ENCODE results near the gene OR10T2. TPM values are rescaled to one million over a fixed set of nuclear protein-coding genes. Genes with fewer than 3 reads are reported as not detected.

The OR10T2 gene
- total and polyA plus RNA-seq, 7 donors: not detected

DNA sequence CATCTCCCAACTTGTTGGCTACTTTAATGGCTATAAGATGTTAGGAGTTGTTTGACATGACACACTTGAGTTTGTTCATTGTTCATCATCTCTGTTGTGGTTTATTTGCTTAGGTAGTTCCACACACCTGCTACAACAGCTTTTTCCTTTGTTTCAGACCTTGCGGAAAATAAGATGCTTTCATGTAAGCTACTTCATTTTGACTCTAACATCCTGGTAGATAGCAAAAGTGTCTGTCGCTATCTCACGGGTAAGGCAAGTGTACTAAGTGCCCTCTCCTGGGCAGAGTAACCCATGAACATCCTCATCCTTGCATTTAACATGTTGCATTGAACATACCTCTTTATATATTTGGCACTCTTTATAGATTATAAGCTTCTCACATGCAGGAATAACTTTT lies 1.6 kb upstream of the OR10T2 start:
- no peak for DNase-seq
- 70 to 75% methylated on average over 3 of the region's 3 CpGs for WGBS, 2 donors
- H3K27me3 ChIP-seq: no peaks in the 10 kb centered on the region
- H3K27ac ChIP-seq: no peak overlapping the region
- no peak overlapping the region for H3K4me3 ChIP-seq
- TF ChIP-seq EP300 (IDR thresholded peaks at IDR 0.05): no peak
- TF ChIP-seq POLR2AphosphoS5 (IDR thresholded peaks at IDR 0.05): no peak
- TF ChIP-seq, protein P1, sequence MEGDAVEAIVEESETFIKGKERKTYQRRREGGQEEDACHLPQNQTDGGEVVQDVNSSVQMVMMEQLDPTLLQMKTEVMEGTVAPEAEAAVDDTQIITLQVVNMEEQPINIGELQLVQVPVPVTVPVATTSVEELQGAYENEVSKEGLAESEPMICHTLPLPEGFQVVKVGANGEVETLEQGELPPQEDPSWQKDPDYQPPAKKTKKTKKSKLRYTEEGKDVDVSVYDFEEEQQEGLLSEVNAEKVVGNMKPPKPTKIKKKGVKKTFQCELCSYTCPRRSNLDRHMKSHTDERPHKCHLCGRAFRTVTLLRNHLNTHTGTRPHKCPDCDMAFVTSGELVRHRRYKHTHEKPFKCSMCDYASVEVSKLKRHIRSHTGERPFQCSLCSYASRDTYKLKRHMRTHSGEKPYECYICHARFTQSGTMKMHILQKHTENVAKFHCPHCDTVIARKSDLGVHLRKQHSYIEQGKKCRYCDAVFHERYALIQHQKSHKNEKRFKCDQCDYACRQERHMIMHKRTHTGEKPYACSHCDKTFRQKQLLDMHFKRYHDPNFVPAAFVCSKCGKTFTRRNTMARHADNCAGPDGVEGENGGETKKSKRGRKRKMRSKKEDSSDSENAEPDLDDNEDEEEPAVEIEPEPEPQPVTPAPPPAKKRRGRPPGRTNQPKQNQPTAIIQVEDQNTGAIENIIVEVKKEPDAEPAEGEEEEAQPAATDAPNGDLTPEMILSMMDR (IDR thresholded peaks at IDR 0.05): no peak
- TF ChIP-seq POLR2A (IDR thresholded peaks at IDR 0.05): no peak
- no peaks in the 10 kb centered on the region for H3K36me3 ChIP-seq
- no peaks in the 10 kb centered on the region for H3K9me3 ChIP-seq
- intact Hi-C loops (cut with DNase I): no loop called here
- H3K4me1 ChIP-seq: no peaks in the 10 kb centered on the region

DNA sequence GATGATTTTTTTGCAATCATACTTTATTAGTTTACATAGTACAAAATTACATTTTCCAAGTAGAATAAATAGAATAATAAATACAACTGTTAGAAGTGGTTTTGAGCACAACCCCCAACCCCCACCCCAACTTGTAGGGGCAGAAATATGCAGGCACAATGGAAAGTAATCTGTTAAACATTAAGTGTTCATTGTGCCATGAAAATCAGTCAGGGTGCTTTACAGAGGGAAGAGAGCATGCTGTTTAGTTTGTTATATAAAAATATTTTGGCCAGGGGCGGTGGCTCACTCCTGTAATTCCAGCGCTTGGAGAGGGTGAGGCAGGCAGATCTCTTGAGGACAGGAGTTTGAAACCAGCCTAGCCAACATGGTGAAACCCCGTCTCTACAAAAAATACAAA lies 2.6 kb downstream of the OR10T2 start:
- no peak overlapping the region for H3K27ac ChIP-seq
- H3K27me3 ChIP-seq: peaks cover 0 to 5% (median 0%) of the 10 kb centered on the region in 3 donors
- H3K4me1 ChIP-seq: no peaks in the 10 kb centered on the region
- H3K36me3 ChIP-seq: no peaks in the 10 kb centered on the region
- intact Hi-C loops (cut with DNase I): no loop called here
- no peak overlapping the region for H3K4me3 ChIP-seq
- H3K9me3 ChIP-seq: no peaks in the 10 kb centered on the region
- TF ChIP-seq POLR2A (IDR thresholded peaks at IDR 0.05) (no peak), EP300 (IDR thresholded peaks at IDR 0.05) (no peak), POLR2AphosphoS5 (IDR thresholded peaks at IDR 0.05) (no peak)
- TF ChIP-seq, protein P1 (IDR thresholded peaks at IDR 0.05): no peak
- DNase-seq: no peak
- 81 to 90% methylated on average over 3 of the region's 3 CpGs for WGBS, 2 donors

DNA sequence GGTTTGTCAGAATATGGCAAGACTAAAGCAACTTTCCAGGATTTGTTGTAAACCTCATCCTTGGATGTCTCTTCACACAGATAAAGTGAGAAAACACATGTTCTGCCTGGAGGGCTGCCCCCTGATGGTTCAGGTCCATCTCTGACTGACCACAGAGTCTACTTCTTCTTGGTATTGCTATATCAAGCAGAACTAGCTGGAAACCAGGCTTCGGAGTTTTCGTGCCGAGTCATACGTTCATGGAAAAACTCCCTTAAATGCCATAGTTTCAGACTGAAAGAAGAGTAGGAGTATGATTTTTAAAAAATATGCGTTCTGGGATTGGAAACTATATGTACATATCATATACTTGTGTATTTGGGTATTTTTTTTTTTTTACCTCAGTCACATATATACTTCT lies 5.8 kb downstream of the OR10T2 start:
- no peak for DNase-seq
- no peak for TF ChIP-seq POLR2AphosphoS5 (IDR thresholded peaks at IDR 0.05)
- TF ChIP-seq POLR2A (IDR thresholded peaks at IDR 0.05): no peak
- TF ChIP-seq, protein P1 (IDR thresholded peaks at IDR 0.05): no peak
- no peak for TF ChIP-seq EP300 (IDR thresholded peaks at IDR 0.05)
- H3K27ac ChIP-seq: no peak overlapping the region
- intact Hi-C loops (cut with DNase I): no loop called here
- peaks cover 0 to 5% (median 0%) of the 10 kb centered on the region in 3 donors for H3K27me3 ChIP-seq
- WGBS, 2 donors: 92 to 93% methylated on average over 5 of the region's 5 CpGs
- H3K4me3 ChIP-seq: no peak overlapping the region
- no peaks in the 10 kb centered on the region for H3K4me1 ChIP-seq
- H3K36me3 ChIP-seq: no peaks in the 10 kb centered on the region
- H3K9me3 ChIP-seq: no peaks in the 10 kb centered on the region

DNA sequence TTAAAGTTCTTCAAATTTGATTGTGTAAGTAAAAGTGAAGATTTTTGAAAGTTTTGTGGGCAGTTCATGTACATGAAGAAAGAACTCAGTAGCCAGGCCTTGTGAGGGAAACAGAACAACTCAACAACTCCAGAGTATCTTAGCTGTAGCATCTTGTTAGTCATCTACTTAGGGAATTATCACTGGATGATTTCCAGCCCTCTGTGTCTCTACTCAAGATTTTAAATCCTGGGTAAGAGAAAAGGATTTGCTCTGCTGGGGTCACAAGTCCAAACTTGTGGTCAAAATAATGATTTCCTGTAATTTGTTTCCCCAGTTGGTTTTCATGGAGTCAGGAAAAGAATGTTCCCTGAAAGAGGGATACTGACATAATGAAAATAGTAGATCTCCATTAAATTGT lies 8.2 kb downstream of the OR10T2 start:
- Histone ChIP-seq H3K27me3 (peaks cover 0 to 5% (median 0%) of the 10 kb centered on the region in 3 donors), H3K9me3 (no peaks in the 10 kb centered on the region), H3K27ac (no peak overlapping the region), H3K4me3 (no peak overlapping the region), H3K4me1 (no peaks in the 10 kb centered on the region), H3K36me3 (no peaks in the 10 kb centered on the region)
- no peak for DNase-seq
- TF ChIP-seq POLR2AphosphoS5 (IDR thresholded peaks at IDR 0.05): no peak
- TF ChIP-seq, protein P1 (IDR thresholded peaks at IDR 0.05): no peak
- TF ChIP-seq EP300 (IDR thresholded peaks at IDR 0.05): no peak
- TF ChIP-seq POLR2A (IDR thresholded peaks at IDR 0.05): no peak
- intact Hi-C loops (cut with DNase I): no loop called here

DNA sequence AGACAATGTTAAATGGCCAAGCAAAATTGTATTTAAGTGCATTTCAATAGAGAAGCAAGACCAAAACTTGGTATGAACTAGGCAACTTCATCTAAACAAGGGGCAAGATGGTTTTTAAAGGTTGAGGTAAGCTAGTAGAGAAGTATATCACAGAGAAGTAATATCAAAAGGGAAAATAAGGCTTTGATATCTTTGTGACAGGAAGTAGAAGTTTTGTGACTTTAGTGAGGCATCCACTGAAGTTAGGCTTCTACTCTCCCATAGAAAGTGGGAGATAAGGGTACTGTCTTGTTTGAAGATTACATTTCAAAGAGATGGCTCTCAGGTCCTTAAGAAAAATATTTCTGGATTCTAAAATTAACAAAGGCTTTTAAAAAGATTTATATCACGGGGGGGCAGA lies 8.9 kb downstream of the OR10T2 start:
- intact Hi-C loops (cut with DNase I): no loop called here
- no peak for DNase-seq
- H3K4me1 ChIP-seq: no peaks in the 10 kb centered on the region
- H3K36me3 ChIP-seq: no peaks in the 10 kb centered on the region
- no peak overlapping the region for H3K27ac ChIP-seq
- H3K27me3 ChIP-seq: peaks cover 0 to 5% (median 0%) of the 10 kb centered on the region in 3 donors
- no peak overlapping the region for H3K4me3 ChIP-seq
- TF ChIP-seq EP300 (IDR thresholded peaks at IDR 0.05) (no peak), POLR2AphosphoS5 (IDR thresholded peaks at IDR 0.05) (no peak), POLR2A (IDR thresholded peaks at IDR 0.05) (no peak)
- TF ChIP-seq, protein P1 (IDR thresholded peaks at IDR 0.05): no peak
- 36 to 48% methylated on average over 1 of the region's 1 CpG for WGBS, 2 donors
- no peaks in the 10 kb centered on the region for H3K9me3 ChIP-seq
